HG02642 (cell line): Measurements from ENCODE around the gene HTR3D.
A peak's percentile ranks its signal among the peaks of the same experiment; 100 is the strongest.
"Not testable (repeated sequence)": the region's sequence is repeated elsewhere in the genome, so short reads cannot be mapped to it uniquely, and the experiment has no call there.

Source experiments
- ATAC-seq: cut with Tn5 transposase; IDR thresholded peaks from one replicate; pipeline ENCODE4 v1.9.1; 2021; ENCODE audit warnings: mild to moderate bottlenecking; ENCODE audit not compliant: unreplicated experiment, poor library complexity

The HTR3D gene

DNA sequence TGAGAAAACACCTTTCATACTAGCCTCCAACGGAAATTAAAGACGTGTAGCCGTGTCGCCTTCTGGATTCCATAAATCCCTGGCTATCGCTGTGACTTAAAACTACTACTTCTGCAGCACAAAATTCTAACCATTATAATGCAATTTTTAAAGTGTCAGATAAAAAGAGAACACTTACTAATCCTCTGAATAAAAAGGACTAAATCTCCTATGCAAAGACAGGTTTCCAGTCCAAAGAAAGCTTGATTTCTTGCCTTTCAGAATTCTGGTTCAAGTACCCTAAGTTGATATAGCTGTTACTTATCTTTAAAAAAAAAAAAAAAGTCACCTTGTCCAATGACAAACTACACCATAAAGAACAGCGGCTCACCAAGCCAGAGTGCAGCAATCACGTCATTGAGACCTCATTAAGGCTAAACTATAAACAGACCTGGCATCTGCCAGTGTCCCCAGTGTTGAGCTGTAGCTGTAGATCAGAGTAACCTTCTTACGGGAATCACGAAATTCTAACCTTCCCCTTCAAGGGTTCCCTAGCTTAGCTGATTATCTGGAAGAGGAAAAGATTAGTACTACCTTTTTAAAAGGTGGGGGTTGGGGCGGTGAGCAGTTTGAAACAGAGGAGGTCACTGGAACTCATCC lies 16.0 kb upstream of the HTR3D start:
- ATAC-seq: no peak

- no peak for ATAC-seq
Measured at GRCh38 chr3:184016169-184016570, 15.4 kb upstream of the HTR3D start.

- ATAC-seq: peak; percentile 75
Measured at GRCh38 chr3:184016811-184017671, 14.5 kb upstream of the HTR3D start.

- ATAC-seq: peak; percentile 96
Measured at GRCh38 chr3:184017672-184018423, 13.7 kb upstream of the HTR3D start, which contains the start of gene ABCC5. Gene ABCC5, minus strand, starts transcription at chr3:184017884. Its CDS starts 3,492 bp downstream, at chr3:184014392.

- ATAC-seq: no peak
Measured at GRCh38 chr3:184018424-184018973, 13.0 kb upstream of the HTR3D start.

DNA sequence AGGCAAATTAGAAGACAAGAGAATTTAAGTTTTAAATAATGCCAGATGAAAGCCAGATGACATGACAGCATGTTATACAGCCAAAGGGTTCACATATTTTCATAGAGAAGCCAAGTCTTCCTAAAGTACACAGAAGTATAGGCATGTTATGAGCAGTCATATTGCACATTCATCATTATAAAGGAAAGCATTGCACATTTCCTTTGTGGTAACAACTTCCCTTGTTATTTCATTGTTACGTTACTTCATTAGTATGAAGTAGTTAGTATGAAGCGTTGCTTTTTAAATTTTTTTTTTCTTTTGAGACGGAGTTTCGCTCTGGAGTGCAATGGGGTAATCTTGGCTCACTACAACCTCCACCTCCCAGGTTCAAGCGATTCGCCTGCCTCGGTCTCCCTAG lies 9.2 kb upstream of the HTR3D start:
- no peak for ATAC-seq

DNA sequence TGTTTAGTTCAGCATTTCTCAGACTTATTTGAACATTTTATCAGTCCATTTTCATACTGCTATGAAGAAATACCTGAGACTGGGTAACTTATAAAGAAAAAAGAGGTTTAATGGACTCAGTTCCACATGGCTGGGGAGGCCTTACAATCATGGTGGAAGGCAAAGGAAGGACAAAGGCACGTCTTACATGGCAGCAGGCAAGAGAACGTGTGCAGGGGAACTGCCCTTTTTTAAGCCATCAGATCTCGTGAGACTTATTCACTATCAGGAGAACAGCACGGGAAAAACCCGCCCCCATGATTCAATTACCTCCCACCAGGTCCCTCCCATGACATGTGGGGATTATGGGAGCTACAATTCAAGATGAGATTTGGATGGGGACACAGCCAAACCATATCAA lies 6.3 kb upstream of the HTR3D start:
- not testable (repeated sequence) for ATAC-seq

DNA sequence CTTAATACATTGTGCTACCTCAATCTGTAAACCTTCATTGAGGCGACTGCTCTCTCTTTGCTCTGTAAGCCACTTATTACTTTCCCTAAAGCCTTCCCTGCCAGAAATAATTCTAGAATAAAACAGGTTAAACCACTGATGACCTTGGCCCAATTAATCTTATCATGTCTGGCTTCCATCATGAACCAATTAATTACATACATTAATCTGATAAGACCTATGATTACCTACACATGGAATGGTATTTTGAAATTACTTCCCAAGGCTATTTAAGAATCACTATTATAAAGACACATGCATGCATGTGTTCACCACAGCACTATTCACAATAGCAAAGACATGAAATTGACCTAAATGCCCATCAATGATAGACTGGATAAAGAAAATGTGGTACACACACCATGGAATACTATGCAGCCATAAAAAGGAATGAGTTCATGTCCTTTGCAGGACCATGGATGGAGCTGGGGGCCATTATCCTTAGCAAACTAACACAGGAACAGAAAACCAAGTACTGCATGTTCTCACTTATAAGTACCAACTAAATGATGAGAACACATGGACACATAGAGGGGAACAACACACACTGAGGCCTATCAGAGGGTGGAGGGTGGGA lies 3.2 kb upstream of the HTR3D start:
- not testable (repeated sequence) for ATAC-seq

DNA sequence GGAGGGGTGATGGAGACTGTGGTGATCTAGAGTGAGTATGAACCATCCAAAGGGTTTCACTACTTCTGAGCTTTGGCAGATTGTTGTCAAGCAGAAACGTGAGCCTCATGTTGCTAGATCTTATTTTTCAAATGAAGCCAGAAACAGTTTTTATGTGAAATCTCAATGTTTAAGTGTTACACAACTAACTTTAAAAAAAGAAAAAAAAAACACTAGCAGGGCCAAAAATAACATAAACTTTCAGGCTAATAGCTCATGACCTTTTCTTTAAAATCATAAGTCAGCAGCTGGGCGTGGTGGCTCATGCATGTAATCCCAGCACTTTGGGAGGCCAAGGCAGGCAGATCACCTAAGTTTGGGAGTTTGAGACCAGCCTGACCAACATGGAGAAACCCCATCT lies 2.1 kb upstream of the HTR3D start:
- ATAC-seq: no peak

GRCh38 chr3:184030536-184030935 lies 1.0 kb upstream of the HTR3D start:
- no peak for ATAC-seq

- no peak for ATAC-seq
Measured at GRCh38 chr3:184037816-184038215, 6.3 kb downstream of the HTR3D start.

GRCh38 chr3:184038307-184038706 lies 6.8 kb downstream of the HTR3D start:
- not testable (repeated sequence) for ATAC-seq

DNA sequence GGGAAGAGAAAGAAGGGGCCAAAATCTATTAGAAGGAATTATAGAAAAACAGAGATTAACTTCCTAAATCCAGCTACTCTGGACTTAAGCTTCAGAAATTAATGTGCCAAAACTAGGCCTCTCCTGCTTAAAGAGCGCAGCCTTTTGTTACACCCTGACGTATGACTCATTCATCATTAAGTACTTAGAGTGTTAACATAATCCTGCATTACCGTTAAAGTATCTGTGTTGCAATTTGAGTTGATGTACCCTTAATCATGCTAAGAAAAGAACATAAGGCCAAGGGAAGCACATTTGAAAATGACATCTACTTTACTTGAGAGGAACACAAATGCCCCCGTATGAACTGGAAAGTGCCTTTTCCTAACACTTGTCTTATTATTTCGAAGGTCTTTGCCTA lies 7.9 kb downstream of the HTR3D start:
- no peak for ATAC-seq

DNA sequence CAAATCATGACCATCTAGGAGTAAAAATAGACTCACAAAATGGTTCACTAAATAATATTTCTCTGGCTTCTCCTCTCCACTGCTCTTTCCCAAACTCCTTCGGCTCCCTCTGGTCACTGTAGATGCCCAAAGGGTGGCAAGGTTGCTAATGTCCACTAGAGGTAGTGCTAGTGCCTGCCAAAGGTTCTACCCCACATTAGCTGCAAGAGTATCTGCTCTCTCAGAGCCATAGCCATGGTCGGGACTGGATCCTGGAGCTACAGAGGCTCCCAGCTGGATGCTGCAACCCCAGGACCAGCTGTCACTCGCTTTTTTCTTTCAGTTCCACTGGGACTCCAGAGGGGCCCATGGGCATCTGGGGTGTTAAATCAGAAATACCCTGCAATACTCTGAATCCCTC lies 8.5 kb downstream of the HTR3D start:
- ATAC-seq: no peak

- no peak for ATAC-seq
Measured at GRCh38 chr3:184042617-184043016, 11.1 kb downstream of the HTR3D start.

GRCh38 chr3:184045995-184046394 lies 14.5 kb downstream of the HTR3D start:
- no peak for ATAC-seq

DNA sequence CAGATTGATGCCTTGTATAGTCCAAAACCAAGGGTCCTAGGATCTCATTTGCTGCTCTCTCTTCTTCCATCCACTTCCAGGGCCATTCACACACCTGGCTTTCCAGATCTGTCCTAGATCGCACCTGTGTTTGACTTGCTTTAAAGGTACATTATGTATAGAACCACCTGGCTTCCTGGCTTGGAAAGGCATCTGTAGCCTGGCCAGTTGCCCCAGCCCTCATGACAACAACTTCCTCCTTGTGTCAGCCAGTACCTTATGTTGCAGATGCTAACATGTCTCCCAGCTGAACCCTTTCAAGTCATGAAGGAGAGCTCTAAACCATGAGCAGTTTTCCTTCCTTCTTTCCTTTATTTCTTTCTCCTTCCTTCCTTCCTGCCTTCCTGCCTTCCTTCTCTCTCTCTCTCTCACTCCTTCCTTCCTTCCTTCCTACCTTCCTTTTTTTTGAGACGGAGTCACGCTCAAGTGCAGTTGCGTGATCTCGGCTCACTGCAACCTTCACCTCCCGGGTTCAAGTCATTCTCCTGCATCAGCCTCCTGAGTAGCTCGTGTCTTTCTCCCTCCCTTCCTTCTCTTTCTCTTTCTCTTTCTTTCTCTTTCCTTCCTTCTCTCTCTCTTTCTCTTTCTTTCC lies 18.8 kb downstream of the HTR3D start:
- ATAC-seq: no peak

DNA sequence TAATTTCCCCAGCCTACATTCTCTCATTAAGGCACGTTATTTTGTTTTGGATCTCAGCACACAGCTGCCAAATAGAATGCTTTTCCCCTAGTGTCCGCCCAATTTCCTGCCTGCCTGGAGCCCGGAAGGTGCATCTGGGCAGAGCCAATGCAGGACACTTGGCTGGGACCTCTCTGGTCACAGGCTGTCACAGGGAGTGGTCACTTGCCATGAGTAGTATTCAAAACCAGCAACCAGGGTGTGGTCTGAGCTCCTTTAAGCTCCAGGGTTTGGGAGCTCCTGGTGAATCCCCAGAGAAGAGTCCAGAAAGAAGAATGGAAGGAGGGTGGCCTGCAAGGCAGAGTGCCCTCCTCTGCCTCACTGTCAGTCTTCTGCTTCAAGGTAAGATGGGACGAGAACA lies 21.2 kb downstream of the HTR3D start, which contains the start of gene HTR3C:
Gene HTR3C (plus strand): TSS at position 281 of the 400 bp plus-strand sequence. CDS start 34 bp downstream, at position 315.
- no peak for ATAC-seq

GRCh38 chr3:184058029-184058428 lies 26.5 kb downstream of the HTR3D start:
- ATAC-seq: no peak

- ATAC-seq: no peak
Measured at GRCh38 chr3:184059424-184059823, 27.9 kb downstream of the HTR3D start.
